ENCODE results near the gene UBAC1. TPM values are rescaled to one million over a fixed set of nuclear protein-coding genes. Genes with fewer than 3 reads are reported as not detected.

UBAC1 gene
- total and polyA plus RNA-seq, 10 of the 15 experiments (the other 5 are each of a cell fraction or from before 2014, with no cell fraction given), result 16.7 to 54.6 (median 38.5) TPM

DNA sequence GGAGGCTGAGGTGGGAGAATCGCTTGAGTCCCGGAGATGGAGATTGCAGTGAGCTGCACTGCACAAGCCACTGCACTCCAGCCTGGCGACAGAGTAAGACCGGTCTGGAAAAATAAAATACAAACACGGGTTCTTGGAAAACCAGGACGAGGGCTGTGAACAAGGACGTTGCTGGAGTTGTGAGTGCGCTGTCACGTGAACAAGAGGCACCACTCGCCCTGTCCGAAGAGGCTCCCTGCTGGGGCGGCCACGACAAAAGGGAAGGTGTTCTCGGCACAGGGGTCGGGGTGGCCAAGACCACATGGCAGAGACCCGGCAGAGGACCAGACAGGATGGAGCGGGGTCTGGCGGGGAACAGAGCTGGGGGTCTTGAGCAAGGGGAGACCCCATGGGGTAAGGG is 30.6 kb upstream of the UBAC1 start (continued):
- no peak for TF ChIP-seq BHLHE40 (IDR thresholded peaks at IDR 0.05; ENCODE audit: borderline replicate concordance in 1 of 2, low read depth in 2 of 2, low read length in 1 of 2)

DNA sequence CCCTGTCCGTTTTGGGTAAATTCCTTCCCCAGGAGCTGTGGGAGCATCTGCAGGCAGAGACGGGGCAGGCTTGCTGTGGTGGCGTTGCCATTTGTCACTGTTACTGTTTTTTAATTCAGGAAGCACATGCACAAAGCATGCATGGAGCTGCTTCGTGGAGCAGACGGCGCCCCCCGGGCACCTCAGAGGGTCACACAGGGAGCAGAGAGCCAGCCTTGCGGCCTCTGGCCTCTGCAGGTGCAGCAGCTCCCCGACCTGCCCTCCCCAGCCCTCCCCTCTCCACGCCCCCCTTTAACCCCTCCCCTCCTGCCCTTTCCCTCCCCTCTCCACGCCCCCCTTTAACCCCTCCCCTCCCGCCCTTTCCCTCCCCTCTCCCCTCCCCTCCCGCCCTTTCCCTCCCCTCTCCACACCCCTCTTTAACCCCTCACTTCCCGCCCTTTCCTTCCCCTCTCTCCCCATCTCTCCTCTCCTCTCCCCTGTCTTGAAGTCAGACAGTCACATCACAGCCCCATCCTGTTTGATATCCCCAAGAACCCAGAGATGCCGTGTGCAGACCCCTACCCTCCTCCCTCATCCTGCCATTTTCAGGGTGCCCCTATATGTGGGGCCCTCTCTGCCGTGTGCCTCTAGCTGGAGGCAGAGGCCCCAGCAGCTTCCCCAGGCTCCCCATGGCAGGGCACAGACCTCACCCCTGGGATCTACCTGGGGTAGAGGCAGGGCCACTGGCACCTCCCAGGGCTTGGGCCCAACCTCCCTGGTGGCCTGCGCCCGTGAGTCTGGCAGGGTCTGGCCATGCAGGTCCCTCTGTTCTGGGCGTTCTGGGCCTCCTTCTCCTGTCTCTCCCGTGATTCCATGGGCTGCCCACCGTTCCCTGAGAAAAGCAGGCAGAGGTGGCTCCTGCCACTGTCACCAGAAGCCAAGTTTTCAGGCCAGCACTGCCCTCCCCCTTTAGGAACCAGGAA is 29.6 kb upstream of the UBAC1 start:
- in situ Hi-C loops (cut with MboI) (no loop called here), intact Hi-C loops (cut with micrococcal nuclease; ENCODE audit: unreplicated experiment) (no loop called here)
- RAD21 ChIA-PET (ENCODE audit: unreplicated experiment), result interaction anchor here (0.6 kb wide), 1 partner anchor 98 kb away, joined by 3 read pairs; no protein-coding TSS in a partner anchor
- H4K20me1 ChIP-seq (ENCODE audit: control insufficient read depth, insufficient read depth), result no peaks in the 10 kb centered on the region
- H3K4me1 ChIP-seq (ENCODE audit: control insufficient read depth, insufficient read depth, low read length), result peaks cover 6% of the 10 kb centered on the region
- TF ChIP-seq, protein P1, sequence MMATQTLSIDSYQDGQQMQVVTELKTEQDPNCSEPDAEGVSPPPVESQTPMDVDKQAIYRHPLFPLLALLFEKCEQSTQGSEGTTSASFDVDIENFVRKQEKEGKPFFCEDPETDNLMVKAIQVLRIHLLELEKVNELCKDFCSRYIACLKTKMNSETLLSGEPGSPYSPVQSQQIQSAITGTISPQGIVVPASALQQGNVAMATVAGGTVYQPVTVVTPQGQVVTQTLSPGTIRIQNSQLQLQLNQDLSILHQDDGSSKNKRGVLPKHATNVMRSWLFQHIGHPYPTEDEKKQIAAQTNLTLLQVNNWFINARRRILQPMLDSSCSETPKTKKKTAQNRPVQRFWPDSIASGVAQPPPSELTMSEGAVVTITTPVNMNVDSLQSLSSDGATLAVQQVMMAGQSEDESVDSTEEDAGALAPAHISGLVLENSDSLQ (IDR thresholded peaks at IDR 0.05), result no peak
- TF ChIP-seq, protein P2, sequence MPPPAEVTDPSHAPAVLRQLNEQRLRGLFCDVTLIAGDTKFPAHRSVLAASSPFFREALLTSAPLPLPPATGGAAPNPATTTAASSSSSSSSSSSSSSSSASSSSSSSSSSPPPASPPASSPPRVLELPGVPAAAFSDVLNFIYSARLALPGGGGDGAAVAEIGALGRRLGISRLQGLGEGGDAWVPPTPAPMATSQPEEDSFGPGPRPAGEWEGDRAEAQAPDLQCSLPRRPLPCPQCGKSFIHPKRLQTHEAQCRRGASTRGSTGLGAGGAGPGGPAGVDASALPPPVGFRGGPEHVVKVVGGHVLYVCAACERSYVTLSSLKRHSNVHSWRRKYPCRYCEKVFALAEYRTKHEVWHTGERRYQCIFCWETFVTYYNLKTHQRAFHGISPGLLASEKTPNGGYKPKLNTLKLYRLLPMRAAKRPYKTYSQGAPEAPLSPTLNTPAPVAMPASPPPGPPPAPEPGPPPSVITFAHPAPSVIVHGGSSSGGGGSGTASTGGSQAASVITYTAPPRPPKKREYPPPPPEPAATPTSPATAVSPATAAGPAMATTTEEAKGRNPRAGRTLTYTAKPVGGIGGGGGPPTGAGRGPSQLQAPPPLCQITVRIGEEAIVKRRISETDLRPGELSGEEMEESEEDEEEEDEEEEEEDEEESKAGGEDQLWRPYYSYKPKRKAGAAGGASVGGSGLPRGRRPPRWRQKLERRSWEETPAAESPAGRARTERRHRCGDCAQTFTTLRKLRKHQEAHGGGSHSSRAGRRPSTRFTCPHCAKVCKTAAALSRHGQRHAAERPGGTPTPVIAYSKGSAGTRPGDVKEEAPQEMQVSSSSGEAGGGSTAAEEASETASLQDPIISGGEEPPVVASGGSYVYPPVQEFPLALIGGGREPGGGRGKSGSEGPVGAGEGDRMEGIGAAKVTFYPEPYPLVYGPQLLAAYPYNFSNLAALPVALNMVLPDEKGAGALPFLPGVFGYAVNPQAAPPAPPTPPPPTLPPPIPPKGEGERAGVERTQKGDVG (CRISPR knock-in tag; IDR thresholded peaks at IDR 0.05), result no peak
- no peak for TF ChIP-seq RFX5 (IDR thresholded peaks at IDR 0.05; ENCODE audit: low read depth, low read length)
- no peak for TF ChIP-seq SUPT20H (IDR thresholded peaks at IDR 0.05; ENCODE audit: borderline replicate concordance, control insufficient read depth, low read depth, low read length)
- no peak for TF ChIP-seq IKZF2 (IDR thresholded peaks at IDR 0.05)
- TF ChIP-seq, protein P3, sequence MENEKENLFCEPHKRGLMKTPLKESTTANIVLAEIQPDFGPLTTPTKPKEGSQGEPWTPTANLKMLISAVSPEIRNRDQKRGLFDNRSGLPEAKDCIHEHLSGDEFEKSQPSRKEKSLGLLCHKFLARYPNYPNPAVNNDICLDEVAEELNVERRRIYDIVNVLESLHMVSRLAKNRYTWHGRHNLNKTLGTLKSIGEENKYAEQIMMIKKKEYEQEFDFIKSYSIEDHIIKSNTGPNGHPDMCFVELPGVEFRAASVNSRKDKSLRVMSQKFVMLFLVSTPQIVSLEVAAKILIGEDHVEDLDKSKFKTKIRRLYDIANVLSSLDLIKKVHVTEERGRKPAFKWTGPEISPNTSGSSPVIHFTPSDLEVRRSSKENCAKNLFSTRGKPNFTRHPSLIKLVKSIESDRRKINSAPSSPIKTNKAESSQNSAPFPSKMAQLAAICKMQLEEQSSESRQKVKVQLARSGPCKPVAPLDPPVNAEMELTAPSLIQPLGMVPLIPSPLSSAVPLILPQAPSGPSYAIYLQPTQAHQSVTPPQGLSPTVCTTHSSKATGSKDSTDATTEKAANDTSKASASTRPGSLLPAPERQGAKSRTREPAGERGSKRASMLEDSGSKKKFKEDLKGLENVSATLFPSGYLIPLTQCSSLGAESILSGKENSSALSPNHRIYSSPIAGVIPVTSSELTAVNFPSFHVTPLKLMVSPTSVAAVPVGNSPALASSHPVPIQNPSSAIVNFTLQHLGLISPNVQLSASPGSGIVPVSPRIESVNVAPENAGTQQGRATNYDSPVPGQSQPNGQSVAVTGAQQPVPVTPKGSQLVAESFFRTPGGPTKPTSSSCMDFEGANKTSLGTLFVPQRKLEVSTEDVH (IDR thresholded peaks at IDR 0.05; ENCODE audit: low read depth, partially characterized antibody), result no peak
- TF ChIP-seq LARP7 (IDR thresholded peaks at IDR 0.05), result no peak
- no peak for TF ChIP-seq POLR2A (IDR thresholded peaks at IDR 0.05; ENCODE audit: low read depth, low read length)
- no peak for TF ChIP-seq SIX5 (IDR thresholded peaks at IDR 0.05; ENCODE audit: low read depth, low read length, severe bottlenecking)
- no peaks in the 10 kb centered on the region for H3K36me3 ChIP-seq (ENCODE audit: control insufficient read depth in 2 of 2, insufficient read depth in 2 of 2, low read length in 1 of 2)
- FAIRE-seq (peak; percentile 13), ATAC-seq (peak; percentile 31), DNase-seq (ENCODE audit: low read depth, low spot score) (no peak)
- no peak overlapping the region for H3K9ac ChIP-seq (ENCODE audit: control insufficient read depth, insufficient read depth, low read length)
- BruUV-seq (replicated peaks), result no TSS peak
- H3K27me3 ChIP-seq (replicated peaks in 1 of 2; ENCODE audit: control insufficient read depth in 2 of 2, insufficient read depth in 2 of 2, low read length in 1 of 2), result no peaks in the 10 kb centered on the region; a peak in 1 of 4 replicates
- no peaks in the 10 kb centered on the region for H3K79me2 ChIP-seq (ENCODE audit: control insufficient read depth, insufficient read depth, low read length)
- SMC1A ChIA-PET (ENCODE audit: uncharacterized antibody, unreplicated experiment), result no interaction called here
- no peak overlapping the region for H3K27ac ChIP-seq (ENCODE audit: control insufficient read depth, insufficient read depth)
- no peak overlapping the region for H3K4me3 ChIP-seq
- no peaks in the 10 kb centered on the region for H3K9me3 ChIP-seq (replicated peaks; ENCODE audit: control insufficient read depth, insufficient read depth, low read length)
- no peak overlapping the region for H3K4me2 ChIP-seq (ENCODE audit: control insufficient read depth, insufficient read depth)
- POLR2A ChIA-PET, result no interaction called here
- no peak overlapping the region for H2AFZ ChIP-seq (ENCODE audit: control insufficient read depth, low read depth, low read length)
- WGBS (ENCODE audit: insufficient coverage, insufficient replicate concordance, low lambda C conversion rate, missing lambda C conversion rate), result 36% methylated on average over 15 of the region's 21 CpGs
- CTCF ChIA-PET, result no interaction called here
